ENCODE measurements around the gene PRLR. TPM values are rescaled to one million over a fixed set of nuclear protein-coding genes. Genes with fewer than 3 reads are reported as not detected.

The PRLR gene
- total RNA-seq, 2 donors from 2014 or later, result 1.1 to 7.1 TPM

DNA sequence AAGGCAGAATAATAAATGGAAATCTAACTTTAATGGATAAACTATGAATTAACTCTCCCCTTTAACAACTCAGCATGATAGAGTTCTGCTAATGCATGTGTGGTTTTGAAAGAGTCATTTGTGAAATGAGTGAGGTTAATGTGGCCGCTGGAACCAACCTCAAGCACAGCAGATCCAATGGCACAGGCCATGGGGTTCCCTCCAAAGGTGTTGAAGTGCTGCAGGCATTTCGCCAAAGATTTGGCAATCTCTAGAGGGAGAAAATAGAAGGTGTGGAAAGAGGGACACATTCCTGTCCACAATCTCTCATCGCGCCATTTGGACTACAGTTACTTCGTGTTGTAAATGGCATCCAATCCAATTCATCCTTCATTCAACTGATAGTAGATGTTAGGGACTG lies 217.5 kb downstream of the PRLR start:
- WGBS, result 90% methylated on average over 5 of the region's 5 CpGs
- Histone ChIP-seq H3K27me3 (replicated peaks; ENCODE audit: insufficient read depth) (no peaks in the 10 kb centered on the region), H3K27ac (no peak overlapping the region), H3K36me3 (no peaks in the 10 kb centered on the region), H3K9me3 (no peaks in the 10 kb centered on the region), H3K4me3 (no peak overlapping the region), H3K4me1 (replicated peaks) (no peaks in the 10 kb centered on the region)
- TF ChIP-seq, protein P1, sequence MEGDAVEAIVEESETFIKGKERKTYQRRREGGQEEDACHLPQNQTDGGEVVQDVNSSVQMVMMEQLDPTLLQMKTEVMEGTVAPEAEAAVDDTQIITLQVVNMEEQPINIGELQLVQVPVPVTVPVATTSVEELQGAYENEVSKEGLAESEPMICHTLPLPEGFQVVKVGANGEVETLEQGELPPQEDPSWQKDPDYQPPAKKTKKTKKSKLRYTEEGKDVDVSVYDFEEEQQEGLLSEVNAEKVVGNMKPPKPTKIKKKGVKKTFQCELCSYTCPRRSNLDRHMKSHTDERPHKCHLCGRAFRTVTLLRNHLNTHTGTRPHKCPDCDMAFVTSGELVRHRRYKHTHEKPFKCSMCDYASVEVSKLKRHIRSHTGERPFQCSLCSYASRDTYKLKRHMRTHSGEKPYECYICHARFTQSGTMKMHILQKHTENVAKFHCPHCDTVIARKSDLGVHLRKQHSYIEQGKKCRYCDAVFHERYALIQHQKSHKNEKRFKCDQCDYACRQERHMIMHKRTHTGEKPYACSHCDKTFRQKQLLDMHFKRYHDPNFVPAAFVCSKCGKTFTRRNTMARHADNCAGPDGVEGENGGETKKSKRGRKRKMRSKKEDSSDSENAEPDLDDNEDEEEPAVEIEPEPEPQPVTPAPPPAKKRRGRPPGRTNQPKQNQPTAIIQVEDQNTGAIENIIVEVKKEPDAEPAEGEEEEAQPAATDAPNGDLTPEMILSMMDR (IDR thresholded peaks at IDR 0.05), result no peak
- intact Hi-C loops (cut with DNase I), result no loop called here
- no peak for DNase-seq (ENCODE audit: low spot score)

DNA sequence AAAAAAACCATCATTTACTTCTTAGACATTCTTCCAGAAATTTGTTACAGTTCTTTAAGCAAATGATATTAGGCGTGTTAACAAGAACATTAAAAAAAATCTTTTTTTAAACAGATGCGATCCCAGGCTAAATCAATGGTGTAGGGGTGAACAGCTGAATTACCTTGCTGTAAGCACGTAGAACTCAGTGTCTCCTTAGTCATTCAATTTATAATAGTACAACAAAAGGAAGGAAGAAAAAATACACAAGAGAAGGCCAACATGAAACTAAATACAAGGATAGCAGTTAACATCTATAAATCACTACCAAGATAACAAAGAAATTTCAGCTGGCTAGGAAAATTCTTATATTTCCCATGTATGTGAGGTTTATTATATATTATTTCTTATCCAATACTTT lies 217.9 kb downstream of the PRLR start:
- H3K27ac ChIP-seq, result no peak overlapping the region
- intact Hi-C loops (cut with DNase I), result no loop called here
- 46% methylated on average over 3 of the region's 3 CpGs for WGBS

DNA sequence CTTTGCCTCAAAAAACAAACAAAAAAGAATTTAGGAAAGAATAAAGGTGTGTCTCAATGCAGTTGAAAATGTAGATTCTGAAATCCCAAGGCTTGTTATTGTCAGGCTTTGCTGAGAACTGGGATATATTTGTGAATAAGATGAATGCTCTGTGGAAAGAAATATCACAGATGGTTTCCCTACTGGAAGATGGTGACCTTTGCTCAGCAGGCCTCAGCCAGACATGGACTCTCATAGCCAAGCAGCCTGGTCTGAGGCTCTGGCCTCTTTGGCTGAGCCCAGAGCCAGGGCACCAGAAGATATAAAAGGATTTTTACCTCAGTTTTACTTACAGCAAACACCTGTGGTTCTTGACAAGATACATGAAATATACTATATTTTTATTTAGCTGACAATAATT lies 219.6 kb downstream of the PRLR start:
- no peak for TF ChIP-seq POLR2A (IDR thresholded peaks at IDR 0.05)
- TF ChIP-seq POLR2AphosphoS5 (IDR thresholded peaks at IDR 0.05), result no peak
- TF ChIP-seq, protein P1 (IDR thresholded peaks at IDR 0.05), result no peak
- no peak overlapping the region for H3K4me3 ChIP-seq

More for the DNA sequence above, 217.9 kb downstream of the PRLR start:
- Histone ChIP-seq H3K36me3 (no peaks in the 10 kb centered on the region), H3K9me3 (no peaks in the 10 kb centered on the region), H3K27me3 (replicated peaks; ENCODE audit: insufficient read depth) (no peaks in the 10 kb centered on the region), H3K4me1 (replicated peaks) (no peaks in the 10 kb centered on the region), H3K4me3 (no peak overlapping the region)
- DNase-seq (ENCODE audit: low spot score), result no peak
- TF ChIP-seq POLR2AphosphoS5 (IDR thresholded peaks at IDR 0.05), result no peak
- TF ChIP-seq, protein P1 (IDR thresholded peaks at IDR 0.05), result no peak
- TF ChIP-seq POLR2A (IDR thresholded peaks at IDR 0.05), result no peak

DNA sequence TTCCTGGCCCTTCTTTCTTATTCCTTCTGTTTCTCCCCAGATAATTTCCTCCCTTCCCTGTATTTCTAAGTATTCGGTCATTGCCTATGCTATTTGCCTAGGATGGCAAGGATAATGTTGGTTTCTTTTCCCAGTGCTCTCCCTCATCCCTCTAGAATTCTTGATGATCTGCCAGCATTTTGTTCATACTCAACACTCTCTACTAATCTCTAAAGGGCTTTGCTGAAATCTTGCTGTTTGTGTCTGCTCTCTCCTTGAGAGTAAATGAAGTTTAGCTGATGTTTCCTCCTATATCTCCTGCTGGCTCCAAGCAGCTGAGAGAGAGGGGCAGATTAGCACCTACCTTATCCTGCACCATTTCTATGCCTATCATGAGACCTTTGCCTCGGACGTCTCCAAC lies 220.6 kb downstream of the PRLR start:
- Histone ChIP-seq H3K36me3 (no peaks in the 10 kb centered on the region), H3K4me1 (replicated peaks) (no peaks in the 10 kb centered on the region), H3K4me3 (no peak overlapping the region), H3K9me3 (no peaks in the 10 kb centered on the region), H3K27me3 (replicated peaks; ENCODE audit: insufficient read depth) (no peaks in the 10 kb centered on the region), H3K27ac (no peak overlapping the region)
- no peak for DNase-seq (ENCODE audit: low spot score)
- intact Hi-C loops (cut with DNase I), result no loop called here
- WGBS, result 94% methylated on average over 3 of the region's 3 CpGs
- no peak for TF ChIP-seq POLR2A (IDR thresholded peaks at IDR 0.05)
- TF ChIP-seq POLR2AphosphoS5 (IDR thresholded peaks at IDR 0.05), result no peak
- TF ChIP-seq, protein P1 (IDR thresholded peaks at IDR 0.05), result no peak

More for the DNA sequence above, 219.6 kb downstream of the PRLR start:
- no peaks in the 10 kb centered on the region for H3K4me1 ChIP-seq (replicated peaks)
- no peak for DNase-seq (ENCODE audit: low spot score)
- no peak overlapping the region for H3K27ac ChIP-seq
- no peaks in the 10 kb centered on the region for H3K9me3 ChIP-seq
- intact Hi-C loops (cut with DNase I), result no loop called here
- no peaks in the 10 kb centered on the region for H3K27me3 ChIP-seq (replicated peaks; ENCODE audit: insufficient read depth)
- H3K36me3 ChIP-seq, result no peaks in the 10 kb centered on the region

DNA sequence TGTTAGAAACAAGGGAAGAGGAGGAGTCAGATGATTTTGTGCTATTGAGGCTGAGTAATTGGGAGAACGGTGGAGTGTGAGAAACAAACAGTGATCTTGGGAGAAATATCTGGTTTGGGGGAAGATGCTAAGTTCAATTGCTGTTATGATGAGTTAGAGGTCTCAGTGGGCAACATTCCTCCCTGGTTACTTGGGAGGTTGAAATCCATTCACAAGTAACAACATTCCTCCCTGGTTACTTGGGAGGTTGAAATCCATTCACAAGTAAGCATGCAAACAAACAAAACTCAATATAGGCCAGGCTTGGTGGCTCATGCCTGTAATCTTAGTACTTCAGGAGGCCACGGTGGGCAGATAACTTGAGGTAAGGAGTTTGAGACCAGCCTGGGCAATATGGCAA lies 221.3 kb downstream of the PRLR start:
- H3K27ac ChIP-seq, result no peak overlapping the region
- no peaks in the 10 kb centered on the region for H3K4me1 ChIP-seq (replicated peaks)
- no peak overlapping the region for H3K4me3 ChIP-seq
- no peak for DNase-seq (ENCODE audit: low spot score)
- no peaks in the 10 kb centered on the region for H3K27me3 ChIP-seq (replicated peaks; ENCODE audit: insufficient read depth)
- intact Hi-C loops (cut with DNase I), result no loop called here
- TF ChIP-seq POLR2A (IDR thresholded peaks at IDR 0.05), result no peak
- TF ChIP-seq, protein P1 (IDR thresholded peaks at IDR 0.05), result no peak
- TF ChIP-seq POLR2AphosphoS5 (IDR thresholded peaks at IDR 0.05), result no peak
- 78% methylated on average over 2 of the region's 2 CpGs for WGBS
- no peaks in the 10 kb centered on the region for H3K36me3 ChIP-seq
- no peaks in the 10 kb centered on the region for H3K9me3 ChIP-seq

Data from prostate gland (tissue), 2 donors.